ENCODE data around the gene SPO11. TPM values are rescaled to one million over a fixed set of nuclear protein-coding genes. Genes with fewer than 3 reads are reported as not detected.

SPO11 gene
- total and polyA plus RNA-seq, 2 of the 4 experiments (the other 2 are of a cell fraction) = not detected

DNA sequence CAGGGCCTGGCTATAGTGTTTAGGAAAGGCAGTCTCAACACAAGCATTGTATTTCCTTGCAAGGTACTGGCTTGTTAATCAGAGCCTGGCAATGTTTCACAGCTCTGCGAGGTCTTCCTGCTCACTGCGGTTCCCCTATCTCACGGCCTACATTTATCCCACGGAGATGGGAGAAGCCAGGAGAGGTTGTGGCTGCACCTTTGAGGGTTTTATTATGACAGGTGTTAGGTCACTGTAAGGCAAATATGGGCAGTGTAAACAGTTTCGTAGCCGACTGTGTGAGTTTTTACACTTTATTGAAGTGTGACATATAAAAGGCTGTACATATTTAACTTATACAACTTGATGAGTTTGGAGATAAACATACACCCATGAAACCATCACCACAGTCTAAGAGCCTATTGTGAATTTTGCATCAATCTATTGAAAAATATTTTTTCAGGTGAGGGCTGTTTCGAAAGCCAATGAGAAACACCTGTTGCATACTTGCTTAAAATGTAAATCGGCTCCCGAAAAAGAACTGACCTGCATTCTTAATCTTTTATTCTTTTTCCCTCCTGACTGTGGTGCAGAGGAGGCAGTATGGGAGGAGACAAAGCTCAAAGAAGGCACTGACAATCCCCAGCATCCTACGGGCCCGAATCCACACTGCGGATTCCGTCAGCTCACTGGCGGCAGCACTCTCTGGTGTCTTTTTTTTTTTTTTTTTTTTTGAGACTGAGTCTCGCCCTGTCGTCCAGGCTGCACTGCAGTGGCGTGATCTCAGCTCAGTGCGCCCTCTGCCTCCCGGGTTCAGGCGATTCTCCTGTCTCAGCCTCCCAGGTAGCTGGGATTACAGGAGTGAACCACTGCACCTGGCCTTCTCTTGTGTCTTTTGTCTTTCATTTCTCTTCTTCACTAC, 54.1 kb downstream of the SPO11 start:
- no TSS peak for BruUV-seq (replicated peaks)
- H2AK5ac ChIP-seq (ENCODE audit: low read depth, low read length) = no peak overlapping the region
- no peak overlapping the region for H3K27ac ChIP-seq (ENCODE audit: insufficient read depth, low read length)
- no peak overlapping the region for H2AFZ ChIP-seq (replicated peaks; ENCODE audit: low read length, poor library complexity)
- dilution Hi-C loops (cut with HindIII; ENCODE audit: low sequenced_read_pairs, unreplicated experiment) (no loop called here), intact Hi-C loops (cut with micrococcal nuclease) (loop anchor here (10.0 kb wide), 1 partner anchor 831 kb away; no protein-coding TSS in a partner anchor), in situ Hi-C loops (cut with MboI; ENCODE audit: low sequenced_read_pairs) (loop anchor here (10.0 to 25.0 kb wide), 3 partner anchors 211 to 1654 kb away; partner anchors contain the start of genes ATP5F1E and PRELID3B)
- POLR2A ChIA-PET (ENCODE audit: unreplicated experiment) = no interaction called here
- H2BK5ac ChIP-seq (ENCODE audit: low read depth, low read length, poor library complexity, severe bottlenecking) = no peak overlapping the region
- H3K9ac ChIP-seq (ENCODE audit: low read depth, low read length) = no peak overlapping the region
- no peak overlapping the region for H2BK15ac ChIP-seq (ENCODE audit: low read depth, low read length)
- H4K91ac ChIP-seq (ENCODE audit: insufficient read depth, low read depth, low read length) = no peak overlapping the region
- 95% methylated on average over 4 of the region's 20 CpGs; no CpG with 5 or more reads in 1 of the 2 experiments for WGBS, 2 experiments (ENCODE audit: extremely low coverage in 2 of 2, insufficient read length in 1 of 2)
- CTCF ChIA-PET = interaction anchor here (0.6 to 1.7 kb wide), 2 partner anchors 112 to 829 kb away, joined by 3 to 4 read pairs; no protein-coding TSS in a partner anchor
- H3K56ac ChIP-seq (ENCODE audit: extremely low read depth, insufficient read depth, low read length) = no peak overlapping the region
- no peaks in the 10 kb centered on the region; the same call in 1 of the 2 replicates for H4K20me1 ChIP-seq (ENCODE audit: insufficient read depth, low read length)
- no peaks in the 10 kb centered on the region for H3K27me3 ChIP-seq (ENCODE audit: control insufficient read depth, insufficient read depth, low read length)
- H3K14ac ChIP-seq (replicated peaks; ENCODE audit: low read depth, low read length) = no peak overlapping the region
- TF ChIP-seq CHD1 (IDR thresholded peaks at IDR 0.05; ENCODE audit: low read depth, low read length) (no peak), RFX5 (IDR thresholded peaks at IDR 0.05; ENCODE audit: low read depth, low read length) (no peak), ELK1 (IDR thresholded peaks at IDR 0.05; ENCODE audit: borderline replicate concordance, low read depth, low read length) (no peak), USF2 (IDR thresholded peaks at IDR 0.05; ENCODE audit: low read depth, low read length) (no peak), MAZ (IDR thresholded peaks at IDR 0.05; ENCODE audit: borderline replicate concordance, low read depth, low read length) (no peak), SMC3 (IDR thresholded peaks at IDR 0.05; ENCODE audit: low read depth, low read length) (no peak), MAFK (IDR thresholded peaks at IDR 0.05; ENCODE audit: low read depth, low read length) (no peak), CEBPB (IDR thresholded peaks at IDR 0.05; ENCODE audit: low read depth, low read length) (no peak), RAD21 (IDR thresholded peaks at IDR 0.05; ENCODE audit: low read length) (no peak), MXI1 (IDR thresholded peaks at IDR 0.05; ENCODE audit: borderline replicate concordance, low read depth, low read length) (no peak), RCOR1 (IDR thresholded peaks at IDR 0.05; ENCODE audit: insufficient replicate concordance, low read length) (no peak), FOS (IDR thresholded peaks at IDR 0.05; ENCODE audit: low read depth, low read length) (no peak), CTCF (conservative IDR thresholded peaks at IDR 0.05; ENCODE audit: low read depth, low read length) (no peak)
- no peaks in the 10 kb centered on the region for H3K9me1 ChIP-seq (ENCODE audit: insufficient read depth, low read length)
- no peak overlapping the region for H3K4me2 ChIP-seq (ENCODE audit: low read depth, low read length)
- DNase-seq (no peak), ATAC-seq (ENCODE audit: low read depth) (no peak)
- peaks cover 12% of the 10 kb centered on the region for H3K36me3 ChIP-seq (ENCODE audit: control insufficient read depth, insufficient read depth, low read length)
- no peaks in the 10 kb centered on the region for H3K79me1 ChIP-seq (ENCODE audit: low read depth in 1 of 2, low read length in 2 of 2)
- no peak overlapping the region for H3K4ac ChIP-seq (ENCODE audit: low read depth, low read length)
- H4K8ac ChIP-seq (ENCODE audit: low read depth in 2 of 2, low read length in 2 of 2) = no peak overlapping the region
- H2AK9ac ChIP-seq (replicated peaks; ENCODE audit: low read depth, low read length, poor library complexity) = no peak overlapping the region
- no peak overlapping the region for H3K4me3 ChIP-seq (ENCODE audit: insufficient read depth, low read depth, low read length)
- H3K4me1 ChIP-seq (ENCODE audit: control insufficient read depth, insufficient read depth, low read length) = no peaks in the 10 kb centered on the region
- no peaks in the 10 kb centered on the region for H3K9me3 ChIP-seq (ENCODE audit: control insufficient read depth, insufficient read depth, low read length)
- no peak overlapping the region for H3K23ac ChIP-seq (ENCODE audit: low read depth, low read length)
- no peak overlapping the region for H2BK20ac ChIP-seq (ENCODE audit: low read depth, low read length)
- H2BK120ac ChIP-seq (ENCODE audit: low read depth, low read length) = no peak overlapping the region
- H4K5ac ChIP-seq (ENCODE audit: low read depth, low read length) = no peak overlapping the region
- no peak overlapping the region for H3K18ac ChIP-seq (ENCODE audit: low read depth, low read length)

All from IMR-90 (cell line).